OCI-LY7 (cell line): ENCODE results near the gene CBR3.

Source experiments
- CTCF ChIP-seq: fragments of 200-600 bp; sonication (generic); conservative IDR thresholded peaks from 2 replicates; pipeline ENCODE4 v1.5.1; 2014; ENCODE audit warnings: mild to moderate bottlenecking, antibody characterized with exemption, low read length, moderate library complexity, mixed read lengths
- EZH2phosphoT487 ChIP-seq: fragments of 200-600 bp; sonication (generic); IDR thresholded peaks from 2 replicates; pipeline ENCODE4 v1.6.1; 2018; ENCODE audit warnings: low read depth, borderline replicate concordance, mild to moderate bottlenecking, mixed run types, antibody characterized with exemption, low read length, moderate library complexity, mixed read lengths

GRCh38 chr21:36120304-36120888, 14.5 kb upstream of the CBR3 start:
- no peak for TF ChIP-seq CTCF
- TF ChIP-seq EZH2phosphoT487 = no peak
